NCI-H345 treated with DMSO at 0.1 percent for 48 hours (cell line): ENCODE measurements around the gene CCDC86.

Source experiments
- DNase-seq: peaks from one replicate; lab custom pipeline; 2025; ENCODE audit not compliant: unreplicated experiment; lab: John Stamatoyannopoulos, UW

CCDC86 gene

DNA sequence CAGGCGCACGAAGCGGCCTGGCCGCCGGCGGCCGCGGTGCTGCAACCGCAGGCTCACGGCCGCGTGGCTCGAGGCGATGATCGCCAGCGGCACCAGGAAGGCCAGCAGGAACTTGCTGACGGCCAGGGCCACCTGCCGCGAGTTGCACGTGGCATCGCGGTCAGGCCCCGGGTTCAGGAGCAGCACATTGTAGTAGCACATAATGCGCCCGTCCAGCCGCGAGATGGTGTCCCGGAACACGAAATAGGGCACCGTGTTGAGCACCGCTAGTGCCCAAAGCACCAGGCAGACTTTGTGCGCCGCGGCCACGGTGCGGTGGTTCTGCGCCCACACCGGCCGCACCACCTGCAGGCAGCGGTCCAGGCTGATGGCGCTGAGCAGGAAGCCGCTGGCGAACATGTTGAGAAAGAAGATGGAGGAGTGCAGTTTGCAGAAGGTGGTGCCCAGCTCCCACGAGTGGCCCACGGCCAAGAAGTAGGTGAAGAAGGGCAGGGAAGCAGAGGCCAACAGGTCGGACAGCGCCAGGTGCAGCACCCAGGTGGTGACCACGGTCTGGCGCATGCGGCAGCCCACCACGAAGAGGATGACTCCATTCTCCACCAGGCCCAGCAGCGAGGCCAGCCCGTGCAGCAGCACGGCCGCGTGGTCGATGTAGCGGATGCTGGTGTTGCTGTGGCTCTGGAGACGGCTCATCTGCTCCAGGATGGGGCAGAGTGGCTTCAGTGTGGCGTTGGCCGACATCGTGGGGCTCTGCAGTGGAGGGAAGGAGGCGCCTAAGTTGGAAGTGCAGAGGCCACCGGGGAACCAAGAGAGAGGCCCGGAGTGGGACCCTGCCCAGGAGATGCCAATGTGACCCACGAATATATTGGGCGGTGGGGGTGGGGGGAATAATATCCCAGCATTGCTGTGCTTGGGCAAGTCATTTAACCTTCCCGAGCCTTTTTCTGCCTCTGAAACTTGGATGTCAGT is 11.4 kb downstream of the CCDC86 start:
- DNase-seq = no peak

DNA sequence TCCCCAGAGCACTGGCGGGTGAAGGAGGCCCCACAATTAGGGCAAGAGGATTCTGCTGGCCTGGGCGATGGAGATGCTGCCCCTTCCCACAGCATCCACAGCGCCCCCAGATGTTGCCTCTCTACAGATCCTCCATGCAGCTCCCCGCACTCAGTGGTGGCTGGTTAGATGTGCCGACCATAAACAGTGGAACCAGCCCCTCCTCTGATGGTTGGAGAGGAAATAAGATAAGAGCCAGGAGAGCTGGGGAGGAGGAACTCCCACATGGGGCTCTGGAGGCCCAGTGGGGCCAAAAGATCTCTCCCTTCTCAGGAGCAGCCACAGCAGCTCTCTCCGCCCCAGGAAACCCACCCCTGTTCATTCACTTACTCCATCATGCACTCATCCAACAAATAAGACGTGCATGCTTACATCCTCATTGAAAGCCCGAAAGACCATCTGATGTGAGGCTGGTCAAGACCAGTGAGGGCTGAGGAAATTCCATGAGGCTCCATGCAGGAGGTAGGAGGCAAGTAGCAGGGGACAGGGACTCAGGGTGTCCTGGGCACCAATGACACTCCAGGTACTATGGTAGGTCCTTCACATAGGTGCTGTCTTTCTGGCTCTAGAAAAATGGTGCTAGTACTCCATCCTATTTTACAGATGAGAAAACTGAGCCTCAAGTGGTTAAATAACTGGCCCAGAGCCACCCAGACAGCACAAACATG is 12.4 kb downstream of the CCDC86 start:
- DNase-seq = no peak

DNA sequence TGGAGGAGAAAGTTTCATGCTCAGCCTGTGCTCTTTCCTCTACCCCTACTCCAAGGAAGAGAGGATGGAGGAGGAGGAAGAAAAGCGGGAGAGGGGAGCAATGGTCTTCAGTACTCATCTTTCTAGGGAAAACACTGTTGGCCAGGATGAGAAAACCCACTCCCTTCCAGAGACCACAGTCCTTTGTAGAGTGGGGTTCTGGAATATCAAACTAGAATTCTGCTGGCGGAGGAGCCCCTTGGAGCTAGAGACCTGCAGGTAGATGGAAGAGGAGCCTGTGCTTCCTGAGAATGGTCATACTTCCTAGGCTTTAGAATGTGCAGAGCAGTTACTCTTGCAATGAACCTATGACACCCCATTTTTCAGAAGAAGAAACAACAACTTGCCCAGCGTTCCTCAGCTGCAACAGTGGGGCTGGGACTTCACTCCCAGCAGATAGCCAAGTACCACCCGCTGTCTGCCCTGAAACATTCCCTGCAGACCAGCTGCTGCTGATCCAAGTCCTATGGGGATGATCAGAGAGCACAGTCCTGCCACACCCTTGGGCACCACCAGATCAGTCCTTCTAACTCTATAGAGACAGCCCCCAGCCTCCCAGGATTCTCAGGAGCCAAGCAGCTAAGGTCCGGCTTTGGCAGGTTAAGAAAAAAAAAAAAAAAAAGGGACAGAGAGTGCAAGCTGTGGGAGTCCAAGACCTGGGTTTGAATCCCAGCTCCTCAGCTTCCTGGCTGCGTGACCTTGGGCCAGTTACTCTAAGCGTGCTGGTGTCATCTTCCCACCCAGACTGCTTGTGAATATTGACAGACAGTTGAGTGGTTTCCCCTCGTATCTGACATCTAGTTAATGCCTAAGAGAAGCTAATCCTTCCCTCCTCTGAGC is 13.2 kb downstream of the CCDC86 start:
- DNase-seq = no peak

DNA sequence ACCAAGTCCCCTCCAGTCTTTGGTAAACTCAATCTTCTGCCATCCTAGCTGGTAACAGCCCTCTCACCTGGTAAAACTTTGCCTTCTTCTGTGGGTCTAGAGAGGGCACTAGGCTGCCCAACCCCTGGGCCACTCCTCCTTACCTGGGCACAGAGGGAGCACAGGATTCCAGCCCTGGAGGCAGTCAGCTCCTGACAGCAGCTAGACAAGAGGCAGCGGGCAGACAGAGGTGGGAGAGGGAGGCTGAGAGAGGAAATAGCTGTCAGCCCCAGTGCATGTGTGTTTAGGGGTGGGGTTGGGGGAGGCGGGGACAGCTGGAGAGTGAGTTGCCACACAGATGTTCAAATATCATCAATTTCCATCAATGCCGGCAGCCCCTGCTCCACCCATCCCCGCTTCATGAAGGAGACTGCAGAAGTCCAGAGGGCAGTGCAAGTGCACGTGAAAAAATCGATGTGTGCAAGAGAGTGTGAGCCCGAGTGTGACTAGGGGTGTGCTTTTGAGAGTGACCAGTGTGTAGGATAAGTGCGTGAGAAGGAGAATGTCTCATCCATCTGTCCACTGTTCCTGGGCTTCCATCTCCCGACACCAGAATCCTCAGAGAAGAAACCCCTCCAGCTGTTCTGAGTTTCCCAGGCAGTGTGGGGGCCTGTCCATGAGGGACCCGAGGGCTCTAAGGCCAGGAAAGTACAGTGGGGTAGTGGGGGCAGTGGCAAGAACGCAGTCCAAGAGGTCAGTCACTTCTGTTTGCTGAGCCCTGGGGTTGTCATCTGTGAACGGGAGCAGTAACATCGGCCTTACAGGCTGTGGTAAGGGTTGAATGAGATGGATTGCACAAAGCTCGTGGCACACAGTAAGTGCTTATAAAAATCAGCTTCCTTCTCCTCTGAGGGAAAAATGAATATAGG is 14.1 kb downstream of the CCDC86 start, which contains the start of gene PTGDR2:
Gene PTGDR2 (minus strand): TSS at position 225 of the 908 bp plus-strand sequence. CDS start 2,228 bp downstream, outside the sequence.
- no peak for DNase-seq

DNA sequence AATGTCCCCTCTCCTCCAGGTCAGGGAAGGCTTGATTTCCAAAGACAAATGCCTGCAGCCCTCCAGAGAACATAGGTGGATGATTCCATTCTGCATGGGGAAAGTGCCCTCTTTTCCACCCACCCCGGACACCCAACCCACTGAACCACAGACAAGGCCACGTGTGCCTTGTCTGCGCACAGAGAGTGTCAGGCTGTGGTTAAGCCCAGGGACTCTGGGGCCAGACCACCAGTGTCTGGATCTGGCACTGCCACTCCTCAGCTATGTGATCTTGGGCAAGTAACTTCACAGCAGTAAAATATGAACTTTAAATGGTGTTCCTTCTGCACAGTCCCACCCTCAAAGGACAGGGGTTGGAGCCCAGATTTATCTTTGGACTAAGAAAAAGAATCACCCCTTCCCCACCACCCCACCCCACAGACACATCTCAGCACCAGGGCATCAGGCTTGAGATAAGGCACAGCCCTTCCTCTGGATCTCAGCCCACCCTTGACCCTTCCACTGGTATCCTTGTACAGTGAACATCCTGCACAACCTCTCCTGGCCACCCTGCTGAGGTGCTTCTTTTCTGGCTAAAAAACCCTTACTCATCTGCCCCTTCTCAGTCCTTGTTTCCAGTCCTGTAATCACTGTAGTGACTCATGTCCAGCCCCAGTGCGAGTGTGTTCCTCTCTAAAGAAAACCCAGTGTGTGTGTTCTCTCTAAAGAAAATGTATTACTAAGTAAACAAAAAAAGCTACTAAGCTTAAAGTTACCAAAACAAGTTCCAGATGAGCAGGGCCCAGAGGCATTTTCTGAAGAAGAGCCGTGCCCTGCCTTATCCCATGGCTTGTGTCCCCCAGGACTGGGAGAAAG is 15.7 kb downstream of the CCDC86 start:
- no peak for DNase-seq

DNA sequence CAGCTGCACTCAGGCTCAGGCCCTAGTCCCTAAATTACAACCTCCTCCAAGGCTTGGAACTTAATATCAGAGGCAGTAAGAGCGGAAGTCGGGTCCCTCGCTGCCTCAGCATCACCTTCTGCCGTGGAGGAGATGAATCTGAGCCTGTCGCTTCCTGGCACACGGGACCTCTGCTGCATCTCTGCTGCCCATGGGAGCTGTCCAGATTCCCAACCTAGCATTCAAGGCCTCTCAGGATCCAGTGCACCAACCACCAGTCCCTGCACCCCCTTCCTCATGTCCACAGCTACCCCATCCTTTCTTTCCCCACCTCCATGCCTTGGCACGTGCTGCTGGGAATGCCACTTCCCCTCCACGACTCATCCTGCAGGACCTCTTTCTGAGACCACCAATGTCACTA is 16.3 kb downstream of the CCDC86 start:
- no peak for DNase-seq

DNA sequence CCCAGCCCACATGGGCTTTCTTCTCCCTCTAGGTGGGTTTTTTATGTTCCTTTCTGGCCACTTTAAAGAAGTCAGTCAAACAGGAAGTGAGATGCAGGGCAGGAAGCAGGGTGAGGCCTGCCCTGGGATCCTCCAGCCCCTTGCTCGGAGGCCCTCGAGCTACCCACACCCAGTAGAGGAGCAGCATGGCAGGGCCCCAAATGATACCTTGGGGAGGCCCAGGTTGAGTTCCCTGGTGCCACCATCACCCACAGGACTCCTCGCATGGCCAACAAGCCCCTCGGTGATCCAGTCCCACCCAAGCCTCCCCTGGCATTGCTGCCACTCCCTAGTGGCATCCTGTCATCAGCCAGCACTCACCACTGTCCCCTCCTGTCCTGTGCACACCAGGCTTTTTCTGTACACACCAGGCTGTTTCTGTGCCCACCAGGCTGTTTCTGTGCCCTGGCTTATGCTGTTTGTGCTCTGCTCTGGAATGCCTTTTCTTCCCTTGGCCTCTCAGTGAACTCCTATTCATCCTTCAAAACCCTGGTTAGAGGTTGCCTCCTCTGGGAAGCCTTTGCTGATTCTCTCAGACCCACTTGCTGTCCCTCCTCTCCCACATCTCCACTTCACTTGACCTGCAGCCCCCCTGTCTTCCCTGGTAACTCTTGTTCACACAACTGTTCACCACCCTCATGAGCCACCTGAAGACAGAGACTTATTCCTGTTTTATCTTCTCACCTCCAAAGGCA is 17.0 kb downstream of the CCDC86 start:
- DNase-seq = no peak

DNA sequence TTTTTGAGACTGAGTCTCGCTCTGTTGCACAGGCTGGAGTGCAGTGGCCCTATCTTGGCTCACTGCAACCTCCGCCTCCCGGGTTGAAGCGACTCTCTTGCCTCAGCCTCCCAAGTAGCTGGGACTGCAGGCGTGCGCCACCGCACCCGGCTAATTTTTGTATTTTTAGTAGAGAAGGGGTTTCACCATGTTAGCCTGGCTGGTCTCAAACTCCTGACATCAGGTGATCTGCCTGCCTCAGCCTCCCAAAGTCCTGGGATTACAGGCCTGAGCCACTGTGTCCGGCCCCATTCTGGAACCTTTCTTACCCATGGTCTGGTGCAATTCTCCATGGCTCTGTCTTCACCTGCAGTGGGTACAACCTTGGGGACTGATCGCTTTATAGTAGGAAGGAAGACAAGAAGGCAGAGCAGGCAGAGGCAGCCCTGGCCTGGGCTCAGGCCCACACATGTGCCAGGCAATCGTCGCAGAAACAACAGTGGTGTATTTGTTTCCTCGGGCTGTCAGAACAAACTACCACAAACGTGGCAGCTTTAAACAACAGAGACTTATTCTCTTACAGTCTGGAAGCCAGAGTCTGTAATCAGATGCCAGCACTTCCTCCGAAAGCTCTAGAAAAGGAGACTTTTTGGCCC is 17.8 kb downstream of the CCDC86 start:
- no peak for DNase-seq

DNA sequence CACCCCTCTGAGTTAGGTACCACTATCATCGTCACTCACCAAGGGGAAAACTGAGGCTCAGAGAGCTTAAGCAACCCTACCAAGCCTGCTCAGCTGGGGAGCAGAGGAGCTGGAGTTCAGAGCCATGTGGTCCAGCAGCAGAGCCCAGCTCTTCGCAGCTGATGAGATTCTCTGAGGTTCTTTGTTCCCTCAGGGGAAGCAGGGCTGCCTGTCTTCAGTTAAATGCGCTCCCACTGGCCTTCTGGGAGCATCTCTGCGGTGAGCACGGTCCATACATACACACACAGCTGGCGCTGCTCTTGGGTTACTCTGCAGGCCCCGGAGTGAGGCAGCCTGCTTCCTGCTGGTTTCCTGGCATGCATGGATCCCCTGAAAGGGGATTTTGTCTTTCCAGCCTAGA is 19.0 kb downstream of the CCDC86 start:
- DNase-seq = no peak

DNA sequence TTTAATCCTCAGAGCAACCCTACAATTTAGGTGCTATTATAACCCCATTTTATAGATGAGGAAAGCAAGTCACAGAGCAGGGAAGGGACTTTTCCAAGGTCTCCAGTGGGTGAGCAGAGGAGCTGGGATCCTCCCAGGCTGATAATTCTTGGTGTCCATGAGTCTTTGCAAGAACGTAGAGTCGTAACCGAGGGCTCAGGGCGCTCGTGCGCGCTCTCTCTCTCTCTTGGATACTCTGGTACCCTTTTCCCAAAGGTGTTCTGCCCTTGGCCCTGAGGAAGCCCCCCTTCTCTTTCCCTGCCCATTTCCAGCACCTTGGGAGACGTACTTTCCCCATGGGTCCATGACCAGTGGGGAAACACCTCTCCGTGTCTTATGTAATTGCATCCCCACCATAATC is 20.3 kb downstream of the CCDC86 start:
- DNase-seq = no peak

DNA sequence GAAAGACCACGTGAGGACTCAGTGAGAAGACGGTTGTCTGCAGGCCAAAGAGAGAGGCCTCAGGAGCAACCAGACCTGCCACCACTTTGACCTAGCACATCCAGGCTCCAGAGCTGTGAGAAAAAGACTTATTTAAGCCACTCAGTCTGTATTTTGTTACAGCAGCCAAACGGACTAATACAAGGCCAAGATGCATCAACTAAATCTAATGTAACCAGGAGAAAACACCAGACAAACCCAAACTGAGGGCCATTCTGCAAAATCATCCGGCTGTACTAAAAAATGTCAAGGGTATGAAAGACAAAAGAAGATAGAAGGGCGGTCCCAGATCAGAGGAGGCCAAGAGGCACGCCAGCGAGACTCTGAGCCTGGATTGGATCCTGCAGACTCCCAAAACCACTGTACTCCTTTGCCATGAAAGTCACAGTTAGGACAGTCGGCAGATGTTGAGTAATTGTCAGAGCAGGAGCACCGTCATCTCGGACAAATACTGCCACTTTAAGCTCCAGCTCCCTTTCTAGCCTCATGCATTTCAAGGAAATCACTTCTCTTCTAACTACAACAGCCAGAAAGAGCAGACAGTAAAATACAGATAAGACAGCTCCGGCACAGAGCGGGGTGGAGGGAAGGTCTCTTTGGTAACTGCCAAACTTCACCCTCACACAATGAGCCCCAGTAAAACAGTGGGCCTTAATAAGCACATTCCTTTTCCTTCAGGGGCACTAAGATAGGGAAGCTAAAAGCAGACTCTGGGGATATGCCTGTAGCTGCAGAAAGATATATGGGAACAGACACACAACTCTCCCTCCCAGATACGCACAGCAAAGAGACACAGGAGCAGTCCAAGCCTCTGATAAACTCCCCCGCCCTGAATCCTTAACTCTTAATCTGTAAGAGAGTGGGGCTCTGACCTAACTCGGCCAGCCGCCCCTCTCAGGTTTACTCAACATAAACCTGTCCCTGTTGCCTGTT is 21.9 kb downstream of the CCDC86 start:
- no peak for DNase-seq

DNA sequence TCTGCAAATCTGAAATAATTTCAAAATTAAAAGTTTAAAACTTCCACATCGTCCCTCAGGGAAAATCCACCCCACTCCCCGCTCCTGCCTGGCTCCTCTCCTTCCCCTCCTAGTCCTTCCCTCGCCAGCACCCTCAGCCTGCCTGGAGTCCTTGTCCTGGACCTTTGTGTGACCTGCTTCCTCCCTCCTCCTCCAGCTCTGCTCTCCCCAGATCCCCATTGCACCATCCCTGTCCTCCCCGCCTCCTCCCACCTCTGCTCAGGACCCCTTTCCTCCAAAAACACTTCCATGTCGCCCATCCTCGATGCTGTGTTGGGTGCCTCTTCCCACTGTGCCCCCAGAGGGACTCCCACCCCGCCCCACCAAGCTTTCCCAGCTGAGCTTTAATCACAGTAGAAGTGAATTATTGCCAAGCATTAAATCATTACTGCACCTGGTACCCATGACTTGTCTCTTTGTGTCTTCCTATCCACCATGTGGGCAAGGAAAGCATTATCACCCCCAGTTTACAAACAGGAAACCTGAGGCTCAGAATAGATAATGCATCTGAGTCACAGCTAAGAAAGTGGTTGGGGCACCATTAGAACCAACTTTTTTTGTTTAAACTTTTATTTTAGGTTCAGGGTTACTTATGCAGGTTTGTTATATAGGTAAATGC is 23.1 kb downstream of the CCDC86 start:
- DNase-seq = no peak

DNA sequence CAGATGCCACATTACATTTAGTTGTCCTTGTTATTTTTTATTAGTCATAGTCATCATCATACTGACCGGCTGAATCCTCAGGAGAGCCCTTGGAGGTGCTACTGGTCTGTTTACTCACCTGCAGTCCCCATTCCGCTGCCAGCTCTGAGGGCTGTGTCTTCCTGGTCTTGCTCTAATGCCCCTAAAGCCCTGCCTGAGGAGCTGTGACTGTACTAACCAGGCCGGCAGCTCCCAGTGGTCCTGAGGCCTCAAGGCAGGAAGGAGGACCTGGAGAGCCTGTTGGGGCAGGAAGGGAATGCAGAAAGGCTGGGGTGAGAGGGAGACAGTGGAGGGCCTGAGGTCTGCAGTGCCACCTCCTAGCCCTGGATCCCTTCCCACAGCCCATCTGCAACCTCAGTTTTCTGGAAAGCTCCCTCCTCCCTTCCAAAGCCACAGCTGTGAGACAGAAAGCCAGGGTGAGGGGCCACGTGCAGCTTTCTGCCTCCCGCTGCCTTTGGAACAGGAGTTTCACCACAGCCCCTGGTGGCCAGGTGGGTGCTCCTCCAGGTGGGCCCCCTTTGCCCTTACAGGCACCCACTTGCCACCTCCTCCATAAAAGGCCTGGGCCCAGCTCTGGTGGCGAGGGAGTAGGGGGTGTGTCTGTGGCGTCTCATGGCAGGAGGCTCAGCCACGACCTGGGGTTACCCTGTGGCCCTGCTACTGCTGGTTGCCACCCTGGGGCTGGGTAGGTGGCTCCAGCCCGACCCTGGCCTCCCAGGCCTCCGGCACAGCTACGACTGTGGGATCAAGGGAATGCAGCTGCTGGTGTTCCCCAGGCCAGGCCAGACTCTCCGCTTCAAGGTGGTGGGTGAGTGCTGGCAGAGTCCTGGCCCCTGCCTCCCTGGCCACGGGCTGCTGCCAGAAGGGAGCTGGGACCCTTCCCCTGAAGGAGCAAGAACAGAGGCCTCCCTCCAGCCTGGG is 25.3 kb downstream of the CCDC86 start, which contains the start of gene ZP1:
Gene ZP1 (plus strand): TSS at position 632 of the 960 bp plus-strand sequence. CDS start 20 bp downstream, at position 652.
- no peak for DNase-seq

DNA sequence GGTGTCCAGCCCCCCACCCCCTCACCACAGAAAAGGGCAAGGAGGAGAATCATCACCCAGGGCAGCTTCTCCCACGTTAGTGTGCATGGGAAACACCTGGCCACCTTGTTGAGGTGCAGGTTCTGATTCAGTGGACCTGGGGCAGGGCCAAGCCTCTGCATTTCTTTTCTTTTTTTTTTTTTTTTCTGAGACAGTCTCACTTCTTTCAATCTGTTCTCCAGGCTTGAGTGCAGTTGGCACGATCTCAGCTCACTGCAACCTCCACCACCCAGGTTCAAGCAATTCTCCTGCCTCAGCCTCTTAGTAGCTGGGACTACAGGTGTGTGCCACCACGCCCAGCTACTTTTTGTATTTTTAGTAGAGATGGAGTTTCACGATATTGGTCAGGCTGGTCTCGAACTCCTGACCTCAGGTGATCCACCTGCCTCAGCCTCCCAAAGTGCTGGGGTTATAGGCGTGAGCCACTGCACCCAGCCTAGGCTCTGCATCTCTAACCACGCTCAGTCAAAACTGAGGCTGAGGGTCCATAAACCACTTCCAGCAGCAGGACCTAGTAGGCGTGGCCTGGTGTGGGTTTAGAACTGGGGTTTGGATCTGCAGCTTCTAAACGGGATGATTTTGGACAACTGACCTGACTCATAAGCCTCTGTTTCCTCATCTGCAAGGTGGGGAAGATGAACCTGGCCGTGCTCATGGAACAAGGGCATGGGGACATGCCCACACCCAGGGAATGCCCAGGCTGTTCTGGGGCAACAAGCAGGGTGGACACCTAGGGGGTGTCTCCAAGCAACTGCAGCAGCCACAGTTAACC is 26.2 kb downstream of the CCDC86 start:
- DNase-seq = no peak
